Measurements from ENCODE around the gene LPA.

The LPA gene

DNA sequence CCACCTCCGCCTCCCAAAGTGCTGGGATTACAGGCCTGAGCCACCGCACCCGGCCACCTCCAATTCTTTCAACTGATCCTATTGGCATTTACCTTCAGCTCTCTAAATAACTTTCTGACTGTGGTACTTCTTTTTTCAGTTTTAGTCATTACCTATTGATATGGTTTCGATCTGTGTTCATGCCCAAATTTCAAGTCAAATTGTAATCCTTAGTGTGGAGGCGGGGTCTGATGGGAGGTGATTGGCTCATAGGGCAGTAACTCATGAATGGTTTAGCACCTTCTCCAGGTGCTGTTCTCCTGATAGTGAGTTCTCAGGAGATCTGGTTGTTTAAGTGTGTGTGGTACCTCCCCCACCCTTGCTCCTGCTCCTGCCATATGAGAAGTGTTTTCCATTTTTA lies 140.9 kb downstream of the LPA start:
- H3K4me3 ChIP-seq: no peak overlapping the region
- no peak for TF ChIP-seq Cebpa-rat (IDR thresholded peaks at IDR 0.05)
- H3K36me3 ChIP-seq: no peaks in the 10 kb centered on the region
- no peak overlapping the region for H3K27ac ChIP-seq
- H4K20me1 ChIP-seq: no peaks in the 10 kb centered on the region
- H3K9ac ChIP-seq: no peak overlapping the region
- no peak overlapping the region for H3K4me2 ChIP-seq
- peaks cover 0 to 13% (median 5%) of the 10 kb centered on the region in 10 experiments; a peak in 9 of 20 replicates for H3K4me1 ChIP-seq
- H3K9me3 ChIP-seq (replicated peaks in 1 of 11): peaks cover 0 to 4% (median 0%) of the 10 kb centered on the region in 11 experiments; a peak in 3 of 22 replicates
- H3K27me3 ChIP-seq: no peaks in the 10 kb centered on the region

DNA sequence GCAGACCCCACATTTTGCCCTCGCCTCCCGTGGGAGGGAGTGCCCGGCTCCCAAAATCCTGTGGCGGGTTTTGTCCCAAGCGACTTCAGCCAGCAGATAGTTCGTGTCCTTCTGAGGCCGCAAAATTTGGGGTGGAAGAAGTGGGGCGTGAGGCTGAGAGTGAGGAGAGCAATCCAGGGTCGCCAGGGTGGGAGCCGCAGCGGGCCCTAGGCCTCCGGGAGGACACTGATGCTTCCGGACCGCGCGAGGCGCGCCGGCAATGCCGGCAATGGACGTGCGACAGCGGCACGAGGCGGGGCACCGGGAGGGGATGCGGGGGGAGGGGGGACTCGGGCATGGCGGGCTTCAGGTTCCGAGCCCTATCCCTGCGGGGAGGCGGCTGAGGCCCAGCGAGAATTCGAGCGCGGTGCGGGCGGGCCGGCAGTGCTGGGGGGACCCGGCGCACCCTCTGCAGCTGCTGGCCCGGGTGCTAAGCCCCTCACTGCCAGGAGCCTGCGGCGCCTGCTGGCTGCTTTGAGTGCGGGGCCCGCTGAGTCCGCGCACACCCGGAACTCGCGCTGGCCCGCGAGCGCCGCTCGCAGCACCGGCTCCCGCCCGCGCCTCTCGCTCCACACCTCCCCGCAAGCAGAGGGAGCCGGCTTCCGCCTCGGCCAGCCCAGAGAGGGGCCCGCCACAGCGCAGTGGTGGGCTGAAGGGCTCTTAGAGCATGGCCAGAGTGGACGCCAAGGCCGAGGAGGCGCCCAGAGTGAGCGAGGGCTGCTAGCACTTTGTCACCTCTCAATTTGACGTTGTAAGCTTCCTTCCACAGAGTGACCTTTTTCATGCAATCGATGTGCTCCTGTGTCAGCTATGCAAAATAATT lies 143.8 kb downstream of the LPA start:
- peak overlapping the region; percentile 72 to 87 (median 83) for H3K9ac ChIP-seq
- no peaks in the 10 kb centered on the region for H3K27me3 ChIP-seq
- TF ChIP-seq Cebpa-rat (IDR thresholded peaks at IDR 0.05): no peak
- peaks cover 0 to 13% (median 5%) of the 10 kb centered on the region in 10 experiments; a peak in 9 of 20 replicates for H3K4me1 ChIP-seq
- no peaks in the 10 kb centered on the region for H3K36me3 ChIP-seq
- peak overlapping the region; percentile 41 to 89 (median 80); a peak in 21 of 22 replicates for H3K27ac ChIP-seq
- H3K4me3 ChIP-seq: peak overlapping the region; percentile 58 to 73 (median 66)
- peak overlapping the region; percentile 74 to 95 (median 83) for H3K4me2 ChIP-seq
- 0 out of 22 replicates have a peak, but pooled peaks cover 0 to 6% (median 0%) of the 10 kb centered on the region in 11 experiments for H3K9me3 ChIP-seq (replicated peaks in 1 of 11)
- H4K20me1 ChIP-seq: no peaks in the 10 kb centered on the region

DNA sequence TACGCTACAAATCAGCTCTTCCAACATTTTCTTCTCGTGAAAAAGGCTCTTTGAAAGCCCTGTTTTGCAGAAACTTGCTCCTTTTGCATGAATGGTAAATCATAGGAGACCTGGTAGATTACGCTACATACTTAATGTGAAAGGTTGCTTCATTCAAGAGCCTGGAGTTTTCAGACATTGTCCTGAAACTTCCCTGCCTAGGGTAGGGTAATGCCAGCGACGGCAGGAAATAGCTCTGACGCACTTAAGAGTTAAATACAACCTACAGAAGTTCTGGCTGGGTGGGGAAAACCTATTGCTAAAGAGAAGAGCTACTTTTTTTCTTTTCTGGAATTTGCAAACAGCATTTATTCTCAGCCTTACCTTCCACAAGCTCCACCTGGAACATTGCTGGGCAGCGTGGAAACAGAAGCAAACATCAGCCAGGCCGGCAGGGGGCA lies 144.5 kb downstream of the LPA start:
- Histone ChIP-seq H3K27me3 (no peaks in the 10 kb centered on the region), H3K4me2 (peak overlapping the region; percentile 74 to 95 (median 83)), H3K9me3 (replicated peaks in 1 of 11) (peaks cover 0 to 11% (median 0%) of the 10 kb centered on the region in 11 experiments; a peak in 1 of 22 replicates), H3K27ac (peak overlapping the region in 10 of 11 experiments; percentile 69 to 89 (median 81); a peak in 19 of 22 replicates), H3K9ac (peak overlapping the region; percentile 72 to 87 (median 83); a peak in 21 of 22 replicates), H3K4me3 (peak overlapping the region; percentile 58 to 73 (median 66)), H3K4me1 (peaks cover 0 to 13% (median 5%) of the 10 kb centered on the region in 10 experiments; a peak in 9 of 20 replicates), H3K36me3 (no peaks in the 10 kb centered on the region), H4K20me1 (no peaks in the 10 kb centered on the region)
- TF ChIP-seq Cebpa-rat (IDR thresholded peaks at IDR 0.05): no peak

DNA sequence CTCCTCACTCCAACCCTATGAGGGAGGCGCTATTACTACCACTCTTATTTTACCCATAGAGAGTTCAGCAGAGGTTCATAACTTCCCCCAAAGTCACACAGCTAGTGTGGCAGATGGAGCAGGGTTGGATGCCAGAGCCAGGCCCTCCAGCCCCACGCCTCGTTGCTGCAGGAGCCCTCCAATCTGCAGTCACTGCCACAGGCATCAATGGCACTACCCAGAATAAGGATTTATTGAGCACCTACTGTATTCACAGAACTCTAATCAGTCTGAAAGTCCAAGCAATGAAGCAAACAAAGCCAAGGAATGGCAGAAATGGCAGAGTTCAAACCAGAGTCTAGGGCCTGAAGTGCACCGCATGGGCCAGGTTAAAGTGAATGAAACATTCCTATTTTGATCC lies 144.9 kb downstream of the LPA start:
- no peaks in the 10 kb centered on the region for H3K36me3 ChIP-seq
- no peak overlapping the region for H3K27ac ChIP-seq
- H3K4me3 ChIP-seq: no peak overlapping the region
- H4K20me1 ChIP-seq: no peaks in the 10 kb centered on the region
- no peak for TF ChIP-seq Cebpa-rat (IDR thresholded peaks at IDR 0.05)
- H3K9ac ChIP-seq: no peak overlapping the region
- H3K9me3 ChIP-seq (replicated peaks in 1 of 11): peaks cover 0 to 11% (median 3%) of the 10 kb centered on the region in 11 experiments; a peak in 2 of 22 replicates
- H3K4me2 ChIP-seq: peak overlapping the region in 6 of 11 experiments; percentile 79 to 95 (median 90); a peak in 4 of 22 replicates
- peaks cover 0 to 13% (median 5%) of the 10 kb centered on the region in 10 experiments; a peak in 9 of 20 replicates for H3K4me1 ChIP-seq
- H3K27me3 ChIP-seq: no peaks in the 10 kb centered on the region

DNA sequence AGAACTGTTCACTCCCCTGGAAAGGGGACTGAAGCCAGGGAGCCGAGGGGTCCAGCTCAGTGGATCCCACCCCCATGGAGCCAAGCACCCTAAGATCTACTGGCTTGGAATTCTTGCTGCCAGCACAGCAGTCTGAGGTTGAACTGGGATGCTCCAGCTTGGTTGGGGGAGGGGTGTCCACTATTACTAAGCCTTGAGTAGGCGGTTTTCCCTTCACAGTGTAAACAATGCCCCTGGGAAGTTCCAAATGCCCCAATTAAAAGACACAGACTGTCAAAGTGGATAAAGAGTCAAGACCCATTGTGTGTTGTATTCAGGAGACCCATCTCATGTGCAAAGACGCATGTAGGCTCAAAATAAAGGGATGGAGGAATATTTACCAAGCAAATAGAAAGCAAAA lies 150.2 kb downstream of the LPA start:
- H3K9ac ChIP-seq: no peak overlapping the region
- no peak overlapping the region for H3K4me3 ChIP-seq
- no peaks in the 10 kb centered on the region for H4K20me1 ChIP-seq
- H3K27ac ChIP-seq: no peak overlapping the region
- H3K4me1 ChIP-seq: no peaks in the 10 kb centered on the region
- H3K9me3 ChIP-seq (replicated peaks in 1 of 11): peaks cover 0 to 18% (median 15%) of the 10 kb centered on the region in 11 experiments; a peak in 14 of 22 replicates
- no peak overlapping the region for H3K4me2 ChIP-seq
- H3K36me3 ChIP-seq: no peaks in the 10 kb centered on the region
- H3K27me3 ChIP-seq: no peaks in the 10 kb centered on the region
- no peak for TF ChIP-seq Cebpa-rat (IDR thresholded peaks at IDR 0.05)

DNA sequence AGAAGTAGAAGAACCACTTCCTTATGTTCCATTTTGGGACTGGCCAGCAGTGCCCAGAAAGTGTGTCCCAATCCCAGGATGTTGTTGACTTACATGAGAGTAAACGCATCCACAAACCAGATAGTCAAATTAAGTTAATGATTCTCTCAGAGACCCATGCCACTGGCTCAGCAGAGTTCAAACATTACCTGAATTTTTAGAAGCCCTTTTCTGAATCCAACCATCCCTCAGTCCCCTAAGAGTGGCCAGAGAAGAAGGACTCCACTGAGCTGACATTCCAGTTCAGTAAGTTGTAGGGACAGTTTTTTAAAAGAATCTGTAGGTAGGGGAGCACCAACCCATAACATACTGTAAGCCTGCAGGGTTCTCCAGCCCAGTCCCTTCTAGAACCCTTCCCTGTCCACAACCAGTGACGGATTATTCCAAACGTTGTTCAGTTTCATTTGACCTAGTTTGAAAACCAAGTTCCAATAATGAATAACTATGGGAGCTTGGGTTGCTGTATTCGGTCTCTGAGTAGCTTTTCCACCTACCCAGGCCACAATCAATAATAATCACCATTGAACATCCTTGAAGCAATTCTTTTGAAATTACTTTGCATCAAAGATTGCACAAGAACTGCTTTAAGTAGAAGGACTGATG lies 153.0 kb downstream of the LPA start:
- Histone ChIP-seq H4K20me1 (no peaks in the 10 kb centered on the region), H3K4me2 (no peak overlapping the region), H3K27me3 (no peaks in the 10 kb centered on the region), H3K4me1 (peaks cover 0 to 15% (median 12%) of the 10 kb centered on the region in 10 experiments; a peak in 14 of 20 replicates), H3K9me3 (replicated peaks in 1 of 11) (peaks cover 0 to 18% (median 9%) of the 10 kb centered on the region in 11 experiments; a peak in 14 of 22 replicates), H3K9ac (no peak overlapping the region), H3K4me3 (no peak overlapping the region), H3K27ac (no peak overlapping the region), H3K36me3 (no peaks in the 10 kb centered on the region)
- no peak for TF ChIP-seq Cebpa-rat (IDR thresholded peaks at IDR 0.05)

DNA sequence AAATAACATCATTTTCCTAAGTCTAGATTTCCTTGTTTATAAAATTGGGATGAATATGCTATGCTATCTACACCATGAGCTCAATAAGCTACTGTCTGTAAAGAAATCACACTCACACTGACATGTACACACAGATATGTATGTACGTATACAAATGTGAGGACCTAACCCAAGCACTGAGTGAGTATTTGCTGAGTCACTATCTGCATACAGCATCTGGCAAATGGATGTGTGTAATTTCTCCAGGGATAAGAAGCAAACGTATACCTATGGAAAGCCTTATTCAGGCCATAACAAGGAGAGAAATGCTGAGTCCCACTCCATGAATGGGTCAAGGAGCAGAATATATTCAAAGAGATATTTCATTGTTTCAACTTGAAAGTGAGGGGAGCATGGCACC lies 153.9 kb downstream of the LPA start:
- H3K27ac ChIP-seq: no peak overlapping the region
- no peak for TF ChIP-seq Cebpa-rat (IDR thresholded peaks at IDR 0.05)
- no peak overlapping the region for H3K4me2 ChIP-seq
- no peak overlapping the region for H3K4me3 ChIP-seq
- no peaks in the 10 kb centered on the region for H3K36me3 ChIP-seq
- H3K4me1 ChIP-seq: peaks cover 0 to 15% (median 12%) of the 10 kb centered on the region in 10 experiments; a peak in 14 of 20 replicates
- H4K20me1 ChIP-seq: no peaks in the 10 kb centered on the region
- H3K9ac ChIP-seq: no peak overlapping the region
- no peaks in the 10 kb centered on the region for H3K27me3 ChIP-seq
- H3K9me3 ChIP-seq (replicated peaks in 1 of 11): peaks cover under 1 to 19% (median 12%) of the 10 kb centered on the region in 11 experiments; a peak in 17 of 22 replicates

DNA sequence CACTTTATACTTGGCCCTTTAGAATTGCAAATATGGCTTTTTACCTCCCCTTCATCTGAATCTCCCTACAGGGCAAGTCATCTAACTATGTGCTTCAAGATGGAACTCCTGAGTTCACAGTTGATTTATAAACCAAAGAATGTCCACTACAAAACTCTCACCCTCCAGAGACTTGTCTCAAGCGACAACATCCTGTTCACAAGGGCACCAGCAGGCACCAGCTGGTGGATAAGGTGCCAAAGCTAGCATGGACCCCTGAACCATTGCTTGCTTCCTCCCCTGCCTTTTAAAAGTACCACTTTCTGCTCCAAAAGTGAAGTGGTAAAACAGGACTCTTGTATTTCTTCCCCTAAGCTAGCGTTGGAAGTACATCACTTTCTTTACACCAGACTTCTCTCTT lies 154.5 kb downstream of the LPA start:
- no peaks in the 10 kb centered on the region for H4K20me1 ChIP-seq
- H3K9me3 ChIP-seq (replicated peaks in 1 of 11): peaks cover 7 to 25% (median 14%) of the 10 kb centered on the region in 11 experiments; a peak in 21 of 22 replicates
- H3K27ac ChIP-seq: no peak overlapping the region
- no peak overlapping the region for H3K4me3 ChIP-seq
- TF ChIP-seq Cebpa-rat (IDR thresholded peaks at IDR 0.05): no peak
- H3K9ac ChIP-seq: no peak overlapping the region
- H3K27me3 ChIP-seq: no peaks in the 10 kb centered on the region
- no peak overlapping the region for H3K4me2 ChIP-seq
- no peaks in the 10 kb centered on the region for H3K36me3 ChIP-seq
- H3K4me1 ChIP-seq: peaks cover 0 to 15% (median 12%) of the 10 kb centered on the region in 10 experiments; a peak in 14 of 20 replicates

DNA sequence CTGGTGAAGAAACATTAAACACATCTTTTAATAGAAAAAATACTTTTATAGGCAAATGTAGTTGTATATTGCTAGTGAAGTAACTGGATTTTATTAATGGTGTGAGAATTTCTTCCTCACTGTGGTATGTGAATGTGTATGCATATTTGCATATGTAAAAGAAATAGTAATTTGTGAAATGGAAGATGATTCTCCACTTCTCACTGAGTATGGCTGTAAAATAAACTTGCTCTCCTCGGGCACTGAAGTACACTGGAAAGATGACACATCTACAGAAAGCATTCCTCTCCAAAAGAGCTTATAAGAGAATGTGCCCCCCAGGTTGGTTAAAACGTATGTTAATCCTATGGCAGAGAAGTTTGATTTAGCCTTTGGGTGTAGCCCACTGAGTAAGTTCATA lies 155.5 kb downstream of the LPA start:
- Histone ChIP-seq H3K27ac (no peak overlapping the region), H3K9ac (no peak overlapping the region), H3K4me1 (peaks cover 0 to 15% (median 12%) of the 10 kb centered on the region in 10 experiments; a peak in 14 of 20 replicates), H4K20me1 (no peaks in the 10 kb centered on the region), H3K9me3 (replicated peaks in 1 of 11) (peaks cover 15 to 27% (median 20%) of the 10 kb centered on the region in 11 experiments), H3K4me3 (no peak overlapping the region), H3K4me2 (no peak overlapping the region), H3K36me3 (no peaks in the 10 kb centered on the region; a peak in 1 of 22 replicates), H3K27me3 (no peaks in the 10 kb centered on the region)
- no peak for TF ChIP-seq Cebpa-rat (IDR thresholded peaks at IDR 0.05)
